Measurements from ENCODE around the gene NHLH1.
"Not testable (repeated sequence)": the region's sequence is repeated elsewhere in the genome, so short reads cannot be mapped to it uniquely, and the experiment has no call there.

NHLH1 gene

DNA sequence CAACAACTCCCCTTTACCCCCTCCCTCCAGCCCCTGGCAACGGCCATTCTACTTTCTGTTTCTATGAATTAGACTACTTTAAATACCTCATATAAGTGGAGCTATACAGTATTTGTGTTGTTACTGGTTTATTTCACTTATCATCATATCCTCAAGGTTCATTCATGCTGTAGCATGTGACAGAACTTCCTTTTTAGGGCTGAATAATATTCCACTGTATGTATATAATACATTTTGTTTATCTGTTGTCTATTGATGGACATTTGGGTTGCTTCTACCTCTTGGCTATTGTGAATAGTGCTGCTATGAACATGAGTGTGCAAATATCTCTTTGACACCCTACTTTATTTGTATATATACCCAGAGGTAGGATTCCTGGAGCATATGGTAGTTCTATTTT, 2.2 kb downstream of the NHLH1 start:
- Histone ChIP-seq H3K4me3 (ENCODE audit: low read depth in 1 of 2, low read length in 2 of 2) (no peak overlapping the region), H3K27ac (ENCODE audit: low read depth, low read length) (no peak overlapping the region), H3K9me3 (ENCODE audit: low read length) (no peaks in the 10 kb centered on the region), H3K9ac (ENCODE audit: low read length) (no peak overlapping the region), H3K27me3 (ENCODE audit: control insufficient read depth in 1 of 2, insufficient read depth in 2 of 2, low read length in 2 of 2) (peaks cover 0 to 16% of the 10 kb centered on the region in 2 donors), H3K4me1 (ENCODE audit: insufficient read depth, low read length) (no peaks in the 10 kb centered on the region), H3K36me3 (ENCODE audit: insufficient read depth, low read length) (no peaks in the 10 kb centered on the region)

DNA sequence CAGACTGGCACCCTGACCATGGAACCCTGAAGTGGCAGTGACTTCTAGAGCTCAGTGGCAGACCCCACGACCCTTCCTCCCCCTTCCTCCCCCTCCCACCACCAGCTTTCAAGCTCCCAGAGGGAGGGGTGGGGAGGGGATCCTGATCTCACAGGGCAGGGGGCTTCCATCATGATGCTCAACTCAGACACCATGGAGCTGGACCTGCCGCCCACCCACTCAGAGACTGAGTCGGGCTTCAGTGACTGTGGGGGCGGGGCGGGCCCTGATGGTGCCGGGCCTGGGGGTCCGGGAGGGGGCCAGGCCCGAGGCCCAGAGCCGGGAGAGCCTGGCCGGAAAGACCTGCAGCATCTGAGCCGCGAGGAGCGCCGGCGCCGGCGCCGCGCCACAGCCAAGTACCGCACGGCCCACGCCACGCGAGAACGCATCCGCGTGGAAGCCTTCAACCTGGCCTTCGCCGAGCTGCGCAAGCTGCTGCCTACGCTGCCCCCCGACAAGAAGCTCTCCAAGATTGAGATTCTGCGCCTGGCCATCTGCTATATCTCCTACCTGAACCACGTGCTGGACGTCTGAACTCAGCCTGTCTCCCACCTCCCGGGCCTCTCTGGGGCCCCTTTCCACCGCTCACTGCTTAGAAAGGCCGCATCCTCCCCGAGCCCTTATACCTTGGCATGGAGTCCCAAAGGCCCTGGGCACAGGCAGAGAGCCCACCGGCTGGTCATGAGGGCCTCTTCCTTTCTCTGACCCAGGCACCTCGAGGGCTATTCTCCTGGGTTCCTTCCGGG, 3.9 kb downstream of the NHLH1 start:
- Histone ChIP-seq H3K27me3 (ENCODE audit: control insufficient read depth in 1 of 2, insufficient read depth in 2 of 2, low read length in 2 of 2) (peaks cover 0 to 16% of the 10 kb centered on the region in 2 donors), H3K4me1 (ENCODE audit: insufficient read depth, low read length) (peaks cover 12% of the 10 kb centered on the region), H3K9ac (ENCODE audit: low read length) (no peak overlapping the region), H3K9me3 (ENCODE audit: low read length) (no peaks in the 10 kb centered on the region), H3K4me3 (ENCODE audit: low read depth in 1 of 2, low read length in 2 of 2) (no peak overlapping the region), H3K27ac (ENCODE audit: low read depth, low read length) (no peak overlapping the region), H3K36me3 (ENCODE audit: insufficient read depth, low read length) (no peaks in the 10 kb centered on the region)

DNA sequence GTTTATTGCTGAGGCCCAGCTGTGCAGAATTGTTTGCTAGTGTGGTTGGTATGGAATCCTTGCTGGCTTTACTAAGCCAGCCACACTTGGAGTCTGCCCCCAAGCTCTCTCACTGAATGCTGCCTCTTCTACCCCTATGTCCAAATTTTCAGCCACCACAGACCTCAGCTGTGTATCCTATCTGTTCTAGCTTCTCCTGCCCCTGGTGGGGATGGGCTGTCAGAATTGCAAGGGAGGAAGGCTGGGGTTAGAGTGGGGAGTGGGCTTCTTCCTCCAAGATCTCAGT, 4.4 kb downstream of the NHLH1 start:
- no peak overlapping the region for H3K27ac ChIP-seq (ENCODE audit: low read depth, low read length)
- peaks cover 17% of the 10 kb centered on the region for H3K4me1 ChIP-seq (ENCODE audit: insufficient read depth, low read length)
- no peaks in the 10 kb centered on the region for H3K36me3 ChIP-seq (ENCODE audit: insufficient read depth, low read length)
- H3K27me3 ChIP-seq (ENCODE audit: control insufficient read depth in 1 of 2, insufficient read depth in 2 of 2, low read length in 2 of 2): peaks cover 0 to 16% of the 10 kb centered on the region in 2 donors
- H3K9ac ChIP-seq (ENCODE audit: low read length): no peak overlapping the region
- no peak overlapping the region for H3K4me3 ChIP-seq (ENCODE audit: low read depth in 1 of 2, low read length in 2 of 2)
- no peaks in the 10 kb centered on the region for H3K9me3 ChIP-seq (ENCODE audit: low read length)

DNA sequence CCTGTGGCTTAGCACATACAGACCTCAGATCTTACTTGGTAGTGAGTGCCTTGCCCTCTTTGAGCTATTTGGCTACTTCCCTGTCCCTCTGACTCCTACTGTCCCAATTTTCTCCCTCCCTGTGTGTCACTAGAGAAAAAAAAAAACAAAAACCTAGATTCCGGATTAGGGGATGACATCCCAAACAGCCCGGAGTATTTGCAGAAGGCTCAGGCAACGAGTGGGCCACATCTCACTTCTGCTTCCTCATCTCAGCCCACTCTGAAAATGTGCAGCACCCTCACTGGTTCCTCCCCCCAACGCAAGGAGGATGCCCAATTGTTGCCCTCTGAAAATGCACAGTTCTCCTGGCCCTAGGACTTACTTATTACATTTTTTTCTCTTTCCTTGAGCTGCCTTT, 4.9 kb downstream of the NHLH1 start:
- Histone ChIP-seq H3K4me3 (ENCODE audit: low read depth in 1 of 2, low read length in 2 of 2) (no peak overlapping the region), H3K4me1 (ENCODE audit: insufficient read depth, low read length) (peaks cover 19% of the 10 kb centered on the region), H3K9me3 (ENCODE audit: low read length) (no peaks in the 10 kb centered on the region), H3K27me3 (ENCODE audit: control insufficient read depth in 1 of 2, insufficient read depth in 2 of 2, low read length in 2 of 2) (peaks cover 0 to 16% of the 10 kb centered on the region in 2 donors), H3K9ac (ENCODE audit: low read length) (no peak overlapping the region), H3K36me3 (ENCODE audit: insufficient read depth, low read length) (no peaks in the 10 kb centered on the region), H3K27ac (ENCODE audit: low read depth, low read length) (no peak overlapping the region)

DNA sequence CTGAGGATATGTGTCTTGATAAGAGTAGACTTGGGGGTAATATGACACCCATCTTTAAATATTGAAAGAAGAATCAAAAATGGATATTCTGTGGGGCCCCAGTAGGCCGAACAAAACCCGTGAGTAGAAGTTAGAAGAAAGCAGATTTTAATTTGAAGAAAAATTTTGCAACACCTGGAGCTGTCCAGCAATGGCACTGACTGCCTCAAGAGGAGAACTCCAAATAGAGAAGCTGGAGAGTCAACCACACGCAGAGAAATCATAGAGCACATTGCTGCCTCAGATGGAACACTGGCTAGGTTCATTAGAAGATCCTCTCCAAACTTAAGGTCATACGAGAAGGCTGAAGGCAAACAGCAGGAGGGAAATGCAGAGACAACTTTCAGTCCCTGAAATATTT, 6.8 kb downstream of the NHLH1 start:
- Histone ChIP-seq H3K36me3 (ENCODE audit: insufficient read depth, low read length) (no peaks in the 10 kb centered on the region), H3K4me3 (ENCODE audit: low read depth in 1 of 2, low read length in 2 of 2) (no peak overlapping the region), H3K27me3 (ENCODE audit: control insufficient read depth in 1 of 2, insufficient read depth in 2 of 2, low read length in 2 of 2) (peaks cover 0 to 16% of the 10 kb centered on the region in 2 donors), H3K4me1 (ENCODE audit: insufficient read depth, low read length) (peaks cover 19% of the 10 kb centered on the region), H3K9ac (ENCODE audit: low read length) (no peak overlapping the region), H3K9me3 (ENCODE audit: low read length) (no peaks in the 10 kb centered on the region), H3K27ac (ENCODE audit: low read depth, low read length) (no peak overlapping the region)

DNA sequence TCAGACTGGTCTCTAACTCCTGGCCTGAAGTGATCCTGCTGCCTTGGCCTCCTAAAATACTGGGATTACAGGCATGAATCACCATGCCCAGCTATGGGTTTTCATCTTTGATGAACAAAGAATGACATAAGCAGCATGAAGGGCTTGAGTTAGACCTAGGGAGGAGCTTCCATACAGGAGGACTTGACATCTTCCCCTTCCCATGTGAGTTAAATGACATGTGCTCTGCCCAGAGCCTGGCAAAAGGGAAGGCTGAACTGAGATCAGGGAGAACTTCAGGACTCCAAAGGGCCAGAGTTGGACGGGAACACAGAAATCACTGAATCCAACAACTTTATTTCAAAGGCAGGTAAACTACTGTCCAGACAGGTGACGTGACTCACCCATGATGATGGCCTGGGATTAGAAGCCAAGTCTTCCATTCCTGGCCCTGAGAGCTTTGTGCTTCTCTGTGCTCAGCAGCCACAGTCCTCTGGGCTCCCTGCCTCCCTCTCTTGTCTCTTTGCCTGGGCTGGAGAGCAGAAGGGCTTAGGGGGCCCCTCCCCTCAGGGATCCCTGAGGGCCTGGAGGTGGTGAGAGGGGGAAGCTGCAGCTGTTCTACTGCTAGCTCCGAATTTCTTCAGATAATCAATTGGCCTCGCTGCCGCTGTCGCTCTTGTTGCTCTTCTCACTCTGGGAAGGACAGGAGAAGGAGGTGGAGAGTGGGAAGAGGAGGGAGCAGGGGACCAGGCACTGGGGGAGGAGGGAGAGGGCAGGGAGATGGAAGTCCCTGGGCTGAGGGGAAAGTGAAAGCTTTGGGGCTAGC, 7.6 kb downstream of the NHLH1 start:
- Histone ChIP-seq H3K27ac (ENCODE audit: low read depth, low read length) (no peak overlapping the region), H3K4me3 (ENCODE audit: low read depth in 1 of 2, low read length in 2 of 2) (no peak overlapping the region), H3K9me3 (ENCODE audit: low read length) (no peaks in the 10 kb centered on the region), H3K4me1 (ENCODE audit: insufficient read depth, low read length) (peaks cover 19% of the 10 kb centered on the region), H3K27me3 (ENCODE audit: control insufficient read depth in 1 of 2, insufficient read depth in 2 of 2, low read length in 2 of 2) (peaks cover 0 to 16% of the 10 kb centered on the region in 2 donors), H3K36me3 (ENCODE audit: insufficient read depth, low read length) (no peaks in the 10 kb centered on the region), H3K9ac (ENCODE audit: low read length) (no peak overlapping the region)

DNA sequence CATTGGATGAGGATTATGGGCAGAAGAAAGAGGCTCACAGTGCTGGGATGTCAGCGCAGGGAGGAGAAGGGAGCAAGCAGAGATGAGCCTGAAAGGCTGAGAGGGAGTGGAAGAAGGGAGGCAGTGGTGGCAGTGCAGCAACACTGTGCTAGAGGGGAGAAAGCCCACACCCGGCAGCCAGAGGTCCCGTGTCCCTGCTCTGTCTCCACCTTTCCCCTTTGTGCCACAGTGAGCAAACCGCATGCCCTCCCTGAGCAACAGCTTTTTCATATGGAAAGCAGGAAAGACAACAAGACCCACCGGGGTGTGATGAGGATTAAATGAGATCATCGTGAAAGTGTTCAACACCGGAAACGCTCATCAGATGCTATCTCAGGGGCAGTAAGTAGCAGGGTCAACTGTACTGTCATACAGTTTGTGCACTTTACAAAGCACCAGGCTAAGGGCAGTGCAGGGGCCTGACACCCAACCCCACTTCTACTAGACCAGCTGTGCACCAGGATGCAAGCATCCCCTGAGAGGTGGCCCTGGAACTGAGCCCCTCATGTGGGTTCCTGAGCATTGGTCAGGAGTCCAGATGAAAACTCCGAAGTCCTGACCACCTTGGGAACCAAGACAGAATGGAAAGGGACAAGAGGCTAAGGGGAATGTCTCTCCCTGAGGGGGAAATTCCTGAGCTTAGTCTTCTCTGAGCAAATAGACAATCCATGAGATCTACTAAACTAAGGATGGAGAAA, 9.1 kb downstream of the NHLH1 start:
- Histone ChIP-seq H3K9ac (ENCODE audit: low read length) (no peak overlapping the region), H3K9me3 (ENCODE audit: low read length) (no peaks in the 10 kb centered on the region), H3K36me3 (ENCODE audit: insufficient read depth, low read length) (no peaks in the 10 kb centered on the region), H3K4me1 (ENCODE audit: insufficient read depth, low read length) (peaks cover 19% of the 10 kb centered on the region), H3K4me3 (ENCODE audit: low read depth in 1 of 2, low read length in 2 of 2) (no peak overlapping the region), H3K27ac (ENCODE audit: low read depth, low read length) (no peak overlapping the region), H3K27me3 (ENCODE audit: control insufficient read depth in 1 of 2, insufficient read depth in 2 of 2, low read length in 2 of 2) (peaks cover 0 to 11% of the 10 kb centered on the region in 2 donors)

DNA sequence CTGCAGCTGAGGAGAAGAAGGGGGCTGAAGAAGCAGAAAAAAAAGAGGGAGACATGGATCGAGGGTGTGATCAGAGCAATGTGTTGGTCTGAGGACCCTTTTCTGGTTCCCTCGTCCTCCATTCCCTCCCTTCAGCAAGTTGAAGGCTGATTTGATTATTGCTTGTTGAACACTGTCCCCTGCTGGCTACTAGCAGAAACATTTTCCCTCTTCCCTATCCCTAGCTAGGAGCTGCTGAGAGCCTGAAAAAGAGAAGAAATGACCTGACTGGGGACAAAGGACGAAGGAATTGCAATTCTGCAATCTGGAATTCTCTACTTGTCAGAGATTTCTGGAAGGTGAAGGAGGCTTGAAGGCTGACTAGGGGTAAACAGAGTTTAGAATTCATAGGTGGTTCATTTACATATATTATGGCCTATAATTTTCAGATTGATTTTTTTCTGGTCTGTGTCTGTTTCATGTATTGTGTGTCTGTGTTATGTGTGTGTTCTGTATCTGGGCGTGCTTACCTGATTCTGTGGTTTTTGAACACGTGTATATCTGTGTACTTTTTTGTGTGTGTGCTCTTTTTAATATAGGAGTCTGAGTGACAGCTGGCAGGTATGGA, 9.8 kb downstream of the NHLH1 start:
- no peak overlapping the region for H3K4me3 ChIP-seq (ENCODE audit: low read depth in 1 of 2, low read length in 2 of 2)
- no peak overlapping the region for H3K27ac ChIP-seq (ENCODE audit: low read depth, low read length)
- no peaks in the 10 kb centered on the region for H3K36me3 ChIP-seq (ENCODE audit: insufficient read depth, low read length)
- H3K9me3 ChIP-seq (ENCODE audit: low read length): no peaks in the 10 kb centered on the region
- H3K27me3 ChIP-seq (ENCODE audit: control insufficient read depth in 1 of 2, insufficient read depth in 2 of 2, low read length in 2 of 2): peaks cover 0 to 5% of the 10 kb centered on the region in 2 donors
- H3K9ac ChIP-seq (ENCODE audit: low read length): no peak overlapping the region
- H3K4me1 ChIP-seq (ENCODE audit: insufficient read depth, low read length): peaks cover 19% of the 10 kb centered on the region

DNA sequence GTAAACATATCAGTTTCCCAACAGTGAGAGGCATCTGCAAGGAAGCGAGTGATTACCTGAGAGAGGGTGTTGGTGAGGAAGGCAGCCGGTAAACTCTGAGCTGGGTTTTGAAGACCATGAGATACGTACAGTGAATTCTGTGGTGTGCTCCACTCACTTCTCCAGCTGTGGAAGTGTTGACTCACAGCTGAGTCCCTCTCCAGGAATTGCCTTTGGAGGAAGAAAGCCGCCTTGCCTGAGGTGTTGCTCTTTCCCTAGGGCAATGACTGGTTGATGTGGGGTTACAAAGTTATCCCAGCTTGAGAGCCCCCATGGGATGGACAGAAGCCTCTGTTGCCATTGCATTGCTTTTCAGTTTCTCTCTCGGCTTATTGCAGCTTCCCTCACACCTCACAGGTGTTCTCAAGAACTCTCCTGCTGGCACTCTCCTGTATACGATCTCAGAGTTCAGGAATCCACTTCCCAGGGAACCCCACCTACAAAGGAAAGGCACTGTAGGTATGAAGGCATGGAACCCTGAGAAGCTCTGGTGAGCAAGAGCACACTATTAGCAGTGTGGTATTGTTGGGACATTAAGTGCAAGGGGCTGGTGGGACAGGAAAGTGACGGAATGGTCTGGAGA, 10.8 kb downstream of the NHLH1 start:
- peaks cover 0 to 4% of the 10 kb centered on the region in 2 donors for H3K27me3 ChIP-seq (ENCODE audit: control insufficient read depth in 1 of 2, insufficient read depth in 2 of 2, low read length in 2 of 2)
- H3K36me3 ChIP-seq (ENCODE audit: insufficient read depth, low read length): no peaks in the 10 kb centered on the region
- no peak overlapping the region for H3K4me3 ChIP-seq (ENCODE audit: low read depth in 1 of 2, low read length in 2 of 2)
- H3K4me1 ChIP-seq (ENCODE audit: insufficient read depth, low read length): peaks cover 19% of the 10 kb centered on the region
- H3K9ac ChIP-seq (ENCODE audit: low read length): no peak overlapping the region
- H3K9me3 ChIP-seq (ENCODE audit: low read length): no peaks in the 10 kb centered on the region
- H3K27ac ChIP-seq (ENCODE audit: low read depth, low read length): no peak overlapping the region

DNA sequence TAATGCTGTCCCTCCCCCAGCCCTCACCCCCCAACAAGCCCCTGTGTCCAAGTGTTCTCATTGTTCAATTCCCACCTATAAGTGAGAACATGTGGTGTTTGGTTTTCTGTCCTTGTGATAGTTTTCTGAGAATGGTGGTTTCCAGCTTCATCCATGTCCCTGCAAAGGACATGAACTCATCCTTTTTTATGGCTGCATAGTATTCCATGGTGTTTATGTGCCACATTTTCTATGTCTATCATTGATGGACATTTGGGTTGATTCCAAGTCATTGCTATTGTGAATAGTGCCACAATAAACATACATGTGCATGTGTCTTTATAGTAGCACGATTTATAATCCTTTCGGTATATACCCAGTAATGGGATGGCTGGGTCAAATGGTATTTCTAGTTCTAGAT, 17.9 kb downstream of the NHLH1 start:
- H3K4me1 ChIP-seq (ENCODE audit: insufficient read depth, low read length); H3K27ac ChIP-seq (ENCODE audit: low read depth, low read length); H3K9ac ChIP-seq (ENCODE audit: low read length); H3K4me3 ChIP-seq (ENCODE audit: low read depth in 1 of 2, low read length in 2 of 2); H3K27me3 ChIP-seq (ENCODE audit: control insufficient read depth in 1 of 2, insufficient read depth in 2 of 2, low read length in 2 of 2); H3K9me3 ChIP-seq (ENCODE audit: low read length); H3K36me3 ChIP-seq (ENCODE audit: insufficient read depth, low read length): not testable (repeated sequence)

DNA sequence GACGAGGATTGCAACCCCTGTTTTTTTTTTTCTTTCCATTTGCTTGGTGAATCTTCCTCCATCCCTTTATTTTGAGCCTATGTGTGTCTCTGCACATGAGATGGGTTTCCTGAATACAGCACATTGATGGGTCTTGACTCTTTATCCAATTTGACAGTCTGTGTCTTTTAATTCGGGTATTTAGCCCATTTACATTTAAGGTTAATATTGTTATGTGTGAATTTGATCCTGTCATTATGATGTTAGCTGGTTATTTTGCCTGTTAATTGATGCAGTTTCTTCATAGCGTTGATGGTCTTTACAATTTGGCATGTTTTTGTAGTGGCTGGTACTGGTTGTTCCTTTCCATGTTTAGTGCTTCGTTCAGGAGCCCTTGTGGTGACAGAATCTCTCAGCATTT, 21.5 kb downstream of the NHLH1 start:
- not testable (repeated sequence) for H3K9ac ChIP-seq (ENCODE audit: low read length); H3K27me3 ChIP-seq (ENCODE audit: control insufficient read depth in 1 of 2, insufficient read depth in 2 of 2, low read length in 2 of 2); H3K9me3 ChIP-seq (ENCODE audit: low read length); H3K4me1 ChIP-seq (ENCODE audit: insufficient read depth, low read length); H3K36me3 ChIP-seq (ENCODE audit: insufficient read depth, low read length); H3K4me3 ChIP-seq (ENCODE audit: low read depth in 1 of 2, low read length in 2 of 2); H3K27ac ChIP-seq (ENCODE audit: low read depth, low read length)
